Measurements from ENCODE around the gene PRPSAP2.

DNA sequence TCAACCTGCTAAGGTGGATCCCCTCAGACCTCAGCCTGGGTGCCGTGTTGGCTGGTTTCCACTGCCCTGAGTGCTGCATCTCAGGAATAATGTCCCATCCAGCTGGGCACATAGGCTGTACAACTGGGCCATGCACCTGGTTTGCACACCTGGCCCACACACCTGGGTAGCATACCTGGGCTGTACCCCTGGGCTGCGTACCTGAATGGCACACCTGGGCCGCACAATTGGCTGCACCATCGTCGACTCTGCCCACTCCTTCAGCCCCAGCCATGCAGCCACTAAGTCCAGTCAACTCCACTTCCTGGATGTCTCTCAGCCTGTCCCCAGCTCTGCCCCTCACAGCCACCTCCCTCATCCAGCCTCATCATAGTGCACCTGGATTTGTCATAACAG is 101.9 kb downstream of the PRPSAP2 start:
- TF ChIP-seq, protein P1, sequence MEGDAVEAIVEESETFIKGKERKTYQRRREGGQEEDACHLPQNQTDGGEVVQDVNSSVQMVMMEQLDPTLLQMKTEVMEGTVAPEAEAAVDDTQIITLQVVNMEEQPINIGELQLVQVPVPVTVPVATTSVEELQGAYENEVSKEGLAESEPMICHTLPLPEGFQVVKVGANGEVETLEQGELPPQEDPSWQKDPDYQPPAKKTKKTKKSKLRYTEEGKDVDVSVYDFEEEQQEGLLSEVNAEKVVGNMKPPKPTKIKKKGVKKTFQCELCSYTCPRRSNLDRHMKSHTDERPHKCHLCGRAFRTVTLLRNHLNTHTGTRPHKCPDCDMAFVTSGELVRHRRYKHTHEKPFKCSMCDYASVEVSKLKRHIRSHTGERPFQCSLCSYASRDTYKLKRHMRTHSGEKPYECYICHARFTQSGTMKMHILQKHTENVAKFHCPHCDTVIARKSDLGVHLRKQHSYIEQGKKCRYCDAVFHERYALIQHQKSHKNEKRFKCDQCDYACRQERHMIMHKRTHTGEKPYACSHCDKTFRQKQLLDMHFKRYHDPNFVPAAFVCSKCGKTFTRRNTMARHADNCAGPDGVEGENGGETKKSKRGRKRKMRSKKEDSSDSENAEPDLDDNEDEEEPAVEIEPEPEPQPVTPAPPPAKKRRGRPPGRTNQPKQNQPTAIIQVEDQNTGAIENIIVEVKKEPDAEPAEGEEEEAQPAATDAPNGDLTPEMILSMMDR (IDR thresholded peaks at IDR 0.05; ENCODE audit: low read depth, low read length, poor library complexity, severe bottlenecking): no peak
- TF ChIP-seq EZH2phosphoT487 (IDR thresholded peaks at IDR 0.05; ENCODE audit: borderline replicate concordance, low read length): no peak

All from DOHH2 (cell line).